HG03442 (cell line): ENCODE measurements around the gene ESPN.
"Not testable (repeated sequence)": the region's sequence is repeated elsewhere in the genome, so short reads cannot be mapped to it uniquely, and the experiment has no call there.

Experiments used
- ATAC-seq: cut with Tn5 transposase; IDR thresholded peaks from one replicate; pipeline ENCODE4 v1.9.1; 2021; ENCODE audit warnings: mild to moderate bottlenecking, moderate library complexity; ENCODE audit not compliant: unreplicated experiment

ESPN gene

DNA sequence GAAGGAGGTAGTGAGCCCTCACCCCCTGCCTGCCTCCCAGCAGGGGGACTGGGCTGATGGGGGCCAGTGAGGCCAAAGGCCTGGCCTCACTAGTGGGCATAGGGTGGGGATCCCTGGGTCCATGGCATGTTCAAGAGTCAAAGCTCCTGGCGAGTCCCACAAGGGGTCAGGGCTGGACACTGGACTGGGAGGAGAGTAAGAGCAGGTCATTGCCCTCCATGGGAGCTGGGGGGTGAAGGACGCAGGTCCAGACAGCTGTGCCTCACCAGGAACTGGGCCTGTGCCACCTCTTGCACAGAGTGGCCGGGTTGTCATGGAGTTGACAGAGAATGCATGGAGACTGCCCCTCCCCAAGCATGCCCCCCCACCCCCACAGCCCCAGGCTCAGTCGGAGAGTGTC, 21.4 kb downstream of the ESPN start:
- ATAC-seq: not testable (repeated sequence)

DNA sequence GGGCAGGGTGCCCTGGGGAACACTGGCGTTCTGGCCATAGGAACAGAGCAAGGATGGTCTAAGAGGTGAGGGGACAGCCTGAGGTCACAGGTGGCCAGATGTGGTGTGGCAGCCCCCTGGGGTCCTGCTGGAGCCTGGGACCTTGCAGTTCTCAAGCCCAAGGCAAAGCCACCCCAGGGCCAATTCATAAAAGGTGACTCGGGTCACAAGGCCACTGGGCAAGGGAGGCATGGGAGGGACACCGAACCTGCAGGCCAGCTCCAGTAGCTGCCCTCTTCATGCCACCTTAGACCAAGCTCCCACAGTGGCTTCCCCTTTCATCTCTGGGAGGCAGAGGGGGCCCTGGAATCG, 22.1 kb downstream of the ESPN start:
- no peak for ATAC-seq

DNA sequence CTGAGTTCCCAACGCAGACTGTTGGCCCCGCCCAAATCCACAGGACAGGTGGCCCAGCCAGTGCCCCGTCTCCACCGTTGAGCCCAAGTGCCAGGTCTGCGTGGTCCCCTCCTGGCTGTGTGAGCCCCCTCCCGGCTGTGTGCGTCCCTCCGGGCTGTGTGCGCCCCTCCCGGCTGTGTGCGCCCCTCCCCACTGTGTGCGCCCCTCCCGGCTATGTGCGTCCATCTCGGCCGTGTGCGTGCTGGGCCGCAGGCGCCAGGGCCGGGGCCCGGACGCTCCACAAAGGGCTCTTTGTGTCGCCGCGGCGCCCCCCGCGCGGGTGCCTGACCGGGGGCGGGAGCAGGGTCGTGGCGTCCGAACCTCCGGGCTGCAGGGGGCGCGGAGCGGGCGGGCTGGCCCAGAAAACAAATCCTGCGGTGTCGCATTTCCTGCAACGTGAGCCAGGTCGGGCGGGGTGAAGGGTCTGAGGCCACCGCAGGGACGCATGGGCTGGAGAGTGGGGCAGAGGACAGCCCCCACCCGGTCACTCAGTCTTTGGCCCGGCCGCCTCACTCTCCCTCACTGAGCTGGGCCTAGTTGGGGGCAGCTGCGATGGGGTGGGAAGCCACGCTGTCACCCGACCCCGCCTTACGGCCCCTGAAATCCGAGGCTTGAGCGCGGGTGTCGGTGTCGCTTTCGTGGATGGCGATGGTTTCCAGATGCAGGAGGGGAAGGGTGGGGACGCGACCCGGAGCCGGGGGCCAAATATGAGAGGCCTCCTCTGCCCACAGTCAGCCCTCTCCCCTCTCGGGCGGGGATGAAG, 22.6 kb downstream of the ESPN start:
- no peak for ATAC-seq

DNA sequence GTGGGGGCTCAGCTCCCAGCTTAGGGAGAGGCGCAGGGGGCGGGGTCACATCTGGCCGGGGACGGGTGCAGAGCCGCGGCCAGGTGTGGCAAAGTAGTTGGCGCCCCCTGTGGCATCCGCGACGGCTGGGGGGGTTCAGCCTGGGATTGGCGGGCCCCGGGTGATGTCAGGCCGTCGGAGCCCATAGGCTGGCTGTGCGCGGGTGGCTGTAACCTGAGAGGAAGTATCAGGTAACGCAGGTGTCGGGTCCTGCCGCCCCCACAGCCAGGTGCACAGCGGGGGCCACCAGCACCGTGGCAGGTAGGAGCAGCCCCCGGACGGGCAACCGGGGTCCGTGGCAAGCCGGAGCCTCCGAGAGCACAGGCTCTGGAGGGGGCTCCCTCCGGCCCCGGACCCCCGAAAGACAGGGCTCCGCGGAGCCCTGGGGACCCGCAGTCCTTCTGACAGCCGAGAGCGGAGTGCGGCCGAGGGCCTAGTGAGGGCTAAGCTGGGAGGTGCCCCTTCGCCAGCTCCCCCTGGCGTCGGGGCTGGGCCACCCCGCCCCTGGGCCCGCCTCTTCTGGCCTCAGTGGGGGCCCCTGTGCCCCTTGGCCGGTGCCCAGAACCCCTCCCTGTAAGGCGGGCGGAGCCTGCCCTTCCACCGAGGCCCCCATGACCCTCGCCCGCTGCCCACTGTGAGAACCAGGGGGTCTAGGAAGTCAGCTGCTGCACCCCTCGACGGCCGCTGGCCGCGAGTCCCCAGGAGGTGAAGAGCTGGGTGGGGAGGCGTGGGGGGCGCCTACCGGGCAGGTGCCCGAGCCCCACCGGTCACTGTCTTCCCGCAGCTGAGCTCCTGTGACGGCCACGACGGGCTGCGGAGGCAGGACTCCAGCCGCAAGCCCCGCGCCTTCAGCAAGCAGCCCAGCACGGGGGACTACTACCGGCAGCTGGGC, 23.5 kb downstream of the ESPN start:
- no peak for ATAC-seq

DNA sequence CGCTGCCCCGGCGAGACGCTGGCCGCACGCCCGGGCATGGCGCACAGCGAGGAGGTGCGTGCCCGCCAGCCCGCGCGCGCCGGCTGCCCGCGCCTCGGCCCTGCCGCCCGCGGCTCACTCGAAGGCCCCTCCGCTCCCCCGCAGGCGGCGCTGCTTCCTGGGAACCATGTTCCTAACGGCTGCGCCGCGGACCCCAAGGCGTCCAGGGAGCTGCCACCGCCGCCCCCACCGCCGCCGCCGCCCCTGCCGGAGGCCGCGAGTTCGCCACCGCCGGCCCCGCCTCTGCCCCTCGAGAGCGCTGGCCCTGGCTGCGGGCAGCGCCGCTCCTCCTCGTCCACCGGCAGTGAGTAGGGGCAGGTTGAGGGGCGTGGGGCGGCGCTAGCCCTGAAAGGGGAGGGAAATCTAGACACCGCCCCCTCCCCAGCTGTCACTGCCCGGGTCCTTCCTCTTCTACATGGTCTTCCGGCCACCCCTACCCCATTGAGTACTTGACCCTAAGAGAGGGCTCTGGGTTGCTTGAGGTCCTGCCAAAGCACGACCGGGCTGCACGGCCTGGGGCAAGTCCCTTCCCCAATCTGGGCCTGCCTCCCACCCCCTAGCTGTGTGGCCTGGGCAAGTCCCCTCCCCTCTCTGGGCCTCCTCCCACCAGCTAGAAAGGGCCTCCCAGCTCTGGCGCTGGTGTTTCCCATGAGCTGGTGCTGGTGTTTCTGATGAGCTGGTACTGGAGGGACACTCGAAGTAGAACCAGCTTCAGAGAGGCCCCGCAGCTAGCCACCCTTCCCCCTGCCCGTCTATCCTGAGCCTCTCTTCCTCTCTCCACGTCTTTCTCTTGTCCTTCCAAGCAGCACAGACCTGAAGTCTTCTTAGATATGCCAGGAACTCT, 24.4 kb downstream of the ESPN start:
- ATAC-seq: no peak

DNA sequence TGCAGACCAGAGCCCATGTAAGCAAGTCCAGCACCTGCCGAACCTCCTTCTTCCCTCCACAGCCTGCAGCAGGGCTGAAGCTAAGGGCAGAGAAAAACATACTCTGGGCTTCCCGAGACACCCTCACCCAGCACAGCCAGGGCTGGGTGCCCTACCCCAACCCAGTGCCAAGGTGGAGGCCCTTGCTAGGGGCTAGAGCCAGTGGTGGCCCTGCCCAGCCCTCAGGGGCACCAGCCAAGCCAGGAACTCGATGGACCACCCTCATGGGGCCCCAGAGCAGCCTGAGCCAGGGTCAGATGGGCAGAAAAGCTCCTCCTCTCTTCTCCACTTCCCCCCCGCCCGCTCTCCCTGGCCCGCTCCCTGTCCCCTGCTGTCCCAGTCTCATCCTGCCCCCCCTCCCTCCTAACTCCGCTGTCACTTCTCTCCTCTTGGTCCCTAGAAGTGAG, 25.5 kb downstream of the ESPN start:
- no peak for ATAC-seq

DNA sequence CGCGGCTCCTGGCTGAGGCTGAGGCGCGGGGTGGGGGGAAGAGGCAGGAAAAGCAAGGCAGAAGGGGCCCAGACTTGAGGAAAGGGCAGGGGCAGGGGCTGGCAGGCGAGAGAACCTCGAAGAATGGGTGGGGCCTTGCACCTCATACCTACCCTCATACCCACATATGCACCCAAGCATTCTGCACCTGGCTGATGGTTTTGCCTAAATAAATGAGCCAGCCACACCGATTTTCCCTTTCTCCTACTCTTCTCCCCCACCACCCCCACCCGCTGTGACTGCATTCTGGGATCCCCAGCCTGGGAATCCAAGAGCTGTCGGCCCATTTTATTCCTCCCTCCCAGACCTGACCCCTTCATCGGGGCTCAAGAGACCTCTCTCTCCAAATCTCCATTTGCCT, 25.9 kb downstream of the ESPN start:
- ATAC-seq: not testable (repeated sequence)

DNA sequence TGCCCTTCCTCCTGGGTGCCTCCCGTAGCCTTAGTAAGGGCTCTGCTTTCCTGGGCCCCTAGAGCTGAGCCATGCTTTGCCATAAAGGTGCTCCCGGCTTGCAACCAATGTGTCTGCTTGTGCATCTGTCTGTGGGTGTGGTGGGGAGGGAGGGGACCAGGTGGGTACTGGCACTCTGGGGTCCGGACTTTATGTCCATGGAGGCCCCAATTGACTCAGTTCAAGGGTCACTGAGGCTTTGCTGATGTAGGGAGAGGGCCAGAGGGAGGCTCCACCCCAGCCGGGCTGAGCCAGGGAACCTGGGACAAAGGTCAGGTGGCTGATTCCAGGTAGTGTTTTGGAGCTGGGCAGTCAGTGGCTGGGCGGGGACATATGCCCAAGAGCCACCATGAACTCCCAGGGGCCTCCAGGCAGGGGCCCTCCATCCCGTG, 26.4 kb downstream of the ESPN start:
- no peak for ATAC-seq

DNA sequence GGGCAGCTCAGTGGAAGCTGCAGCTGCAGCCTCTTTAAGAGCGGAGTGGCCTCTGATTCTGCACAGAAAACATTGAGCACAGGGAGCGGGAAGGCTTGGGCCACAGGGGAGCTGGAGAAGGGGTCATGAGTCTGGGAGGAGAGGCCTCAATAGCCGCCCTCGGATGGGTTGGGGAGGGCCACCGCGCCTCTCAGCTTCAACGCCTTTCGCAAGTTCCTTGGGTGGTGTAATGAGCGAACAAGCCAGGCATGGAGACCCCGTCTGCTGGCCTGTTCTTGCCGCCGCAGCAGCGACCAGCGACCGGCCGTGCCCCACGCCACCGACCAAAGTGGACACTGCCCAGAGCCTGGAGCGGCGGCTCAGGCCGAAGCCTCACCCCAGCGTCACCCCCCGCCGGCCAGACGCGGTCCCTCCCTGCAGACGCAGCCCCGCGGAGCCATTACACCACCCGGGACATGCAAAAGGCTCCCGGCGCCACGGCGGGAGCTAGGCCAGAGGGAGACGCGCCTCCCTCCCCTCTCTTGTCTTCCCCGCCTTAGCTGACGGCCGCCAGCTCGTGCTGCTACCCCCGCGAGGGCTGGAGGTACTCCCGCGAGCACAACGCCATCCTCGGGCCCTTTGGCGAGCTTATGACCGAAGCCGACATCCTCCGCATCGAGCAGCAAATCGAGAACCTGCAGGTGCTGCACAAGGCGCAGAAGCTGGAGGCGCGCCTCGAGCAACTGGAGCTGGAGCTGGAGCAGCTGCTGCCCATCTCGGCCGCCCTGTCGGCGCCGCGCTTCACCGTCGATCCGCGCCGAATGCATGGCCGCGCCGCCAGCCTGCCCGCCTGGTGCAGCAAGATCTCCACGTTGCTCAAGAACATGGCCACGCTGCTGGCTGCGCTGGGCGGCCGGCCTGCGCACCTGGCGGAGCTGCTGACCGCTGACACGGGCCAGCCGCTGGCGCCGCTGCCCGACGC, 29.6 kb downstream of the ESPN start:
- ATAC-seq: not testable (repeated sequence)

DNA sequence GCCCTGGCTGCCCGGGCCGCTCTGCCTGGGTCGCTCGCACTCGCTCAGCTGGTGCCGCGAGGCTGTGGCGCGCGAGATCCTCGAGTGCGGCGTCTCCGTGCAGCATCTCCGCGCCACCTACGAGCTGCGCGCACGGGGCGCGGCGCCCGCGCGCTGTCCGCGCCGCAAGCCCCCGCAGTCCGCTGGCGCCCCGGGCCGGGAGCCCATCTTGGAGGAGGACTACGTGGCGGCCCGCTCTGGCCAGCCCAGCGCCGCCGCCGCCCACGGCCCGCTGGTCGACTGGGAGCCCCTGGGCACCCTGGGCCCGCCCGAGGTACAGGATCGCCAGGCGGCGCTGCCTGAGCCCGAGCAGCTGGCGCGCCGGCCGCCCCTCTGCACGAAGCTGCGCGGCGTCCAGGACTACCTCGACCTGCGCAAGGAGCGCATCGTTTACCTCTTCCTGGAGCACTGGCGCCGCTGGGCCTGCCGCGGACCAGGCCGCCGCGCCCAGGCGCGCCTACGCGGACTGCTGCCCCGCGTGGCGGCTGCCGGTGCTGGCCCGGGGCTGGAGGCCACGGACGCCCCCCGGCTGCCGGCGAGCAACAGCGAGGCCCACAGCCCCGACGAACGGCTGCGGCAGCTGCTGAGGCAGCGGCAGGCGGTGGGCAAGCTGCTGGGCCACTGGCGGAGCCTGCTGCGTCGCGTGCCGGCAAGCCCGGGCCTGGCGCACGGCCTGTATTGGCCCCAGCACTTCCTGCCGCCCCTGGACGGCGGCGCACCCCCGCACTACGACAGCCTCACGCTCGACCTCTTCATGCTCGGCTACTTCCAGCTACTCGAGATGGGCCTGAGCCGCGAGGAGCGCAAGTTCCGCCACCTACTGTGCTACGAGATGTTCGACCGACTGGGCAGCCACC, 30.5 kb downstream of the ESPN start:
- no peak for ATAC-seq

DNA sequence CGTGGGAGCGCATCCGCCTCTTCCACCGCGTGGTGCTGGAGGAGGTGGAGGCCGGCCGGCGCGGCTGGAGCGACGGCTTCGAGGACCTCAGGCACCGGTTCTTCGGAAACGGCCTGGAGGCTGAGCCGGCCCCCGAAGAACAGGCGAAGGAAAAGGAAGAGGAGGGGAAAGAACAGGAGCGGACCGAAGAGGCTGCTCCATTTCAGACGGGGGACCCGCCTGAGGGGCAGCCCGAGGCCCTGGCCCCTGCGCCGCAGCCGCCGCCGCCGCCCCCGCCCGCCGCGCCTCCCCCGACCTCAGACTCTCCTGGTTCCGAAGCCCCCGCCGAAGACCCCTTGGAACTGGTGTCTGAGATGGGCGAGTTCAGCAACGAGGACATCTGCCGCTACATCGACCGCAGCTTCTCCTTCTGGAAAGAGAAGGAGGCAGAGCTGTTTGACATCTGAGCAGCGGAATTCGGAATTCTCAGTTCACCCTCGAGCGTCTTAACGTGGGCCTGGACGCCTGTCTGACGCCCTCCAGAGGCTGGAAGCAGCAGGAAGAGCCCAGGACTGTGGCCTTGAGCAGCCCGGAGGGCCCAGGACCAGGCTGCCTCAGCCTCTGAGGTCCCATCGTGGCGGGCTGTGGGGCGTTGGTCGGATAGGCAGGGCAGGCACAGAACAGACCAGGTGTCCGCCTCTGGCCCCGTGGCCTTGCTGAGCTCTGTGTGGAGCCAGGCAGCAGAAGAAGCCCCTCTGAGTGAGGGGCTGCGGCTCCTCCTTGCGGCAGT, 31.4 kb downstream of the ESPN start:
- ATAC-seq: not testable (repeated sequence)

DNA sequence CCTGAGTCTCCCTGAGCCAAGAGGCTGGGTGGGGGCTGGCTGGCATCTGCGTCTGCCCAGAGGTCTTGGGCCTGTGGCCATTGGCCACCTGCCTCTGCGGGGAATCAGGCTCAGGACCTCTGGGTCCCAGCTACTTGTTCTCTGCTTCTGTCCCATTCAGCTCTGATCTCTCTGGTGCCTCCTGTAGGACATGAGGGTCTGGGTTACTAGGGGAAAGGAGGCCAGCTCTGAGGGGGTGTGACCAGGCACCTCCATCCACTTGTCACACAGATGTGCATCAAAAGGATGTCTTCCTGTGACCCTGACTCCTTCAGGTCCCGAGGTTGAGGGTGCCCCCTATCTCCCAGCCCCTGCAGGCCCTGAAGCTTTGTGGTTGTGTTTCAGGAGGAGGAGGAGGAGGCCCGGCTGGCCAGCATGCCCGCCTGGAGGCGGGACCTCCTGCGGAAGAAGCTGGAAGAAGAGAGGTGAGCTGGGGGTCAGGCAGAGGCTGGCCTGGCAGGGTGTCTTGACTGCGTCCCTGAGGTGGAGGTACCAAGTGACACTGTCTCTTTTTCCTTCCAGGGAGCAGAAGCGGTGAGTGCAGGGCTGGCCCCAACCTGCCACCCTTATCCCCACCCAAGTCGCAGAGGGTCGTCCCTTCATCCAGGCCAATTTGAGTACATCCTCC, 32.4 kb downstream of the ESPN start:
- no peak for ATAC-seq

DNA sequence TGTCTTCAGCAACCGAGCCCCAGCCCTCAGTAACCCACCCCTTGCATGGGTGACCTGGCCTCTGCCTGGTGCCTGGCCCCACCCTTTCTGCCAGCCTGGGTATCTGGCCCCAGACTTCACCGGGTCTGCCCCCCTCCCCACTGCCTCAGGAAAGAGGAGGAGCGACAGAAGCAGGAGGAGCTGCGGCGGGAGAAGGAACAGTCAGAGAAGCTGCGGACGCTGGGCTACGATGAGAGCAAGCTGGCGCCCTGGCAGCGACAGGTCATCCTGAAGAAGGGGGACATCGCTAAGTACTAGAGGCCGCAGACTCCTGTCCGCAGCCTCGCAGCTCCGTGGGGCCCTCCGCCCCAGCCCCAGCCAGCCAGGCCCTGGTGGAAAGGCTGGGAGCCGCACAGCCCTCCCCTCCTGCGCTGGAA, 35.3 kb downstream of the ESPN start:
- ATAC-seq: no peak

DNA sequence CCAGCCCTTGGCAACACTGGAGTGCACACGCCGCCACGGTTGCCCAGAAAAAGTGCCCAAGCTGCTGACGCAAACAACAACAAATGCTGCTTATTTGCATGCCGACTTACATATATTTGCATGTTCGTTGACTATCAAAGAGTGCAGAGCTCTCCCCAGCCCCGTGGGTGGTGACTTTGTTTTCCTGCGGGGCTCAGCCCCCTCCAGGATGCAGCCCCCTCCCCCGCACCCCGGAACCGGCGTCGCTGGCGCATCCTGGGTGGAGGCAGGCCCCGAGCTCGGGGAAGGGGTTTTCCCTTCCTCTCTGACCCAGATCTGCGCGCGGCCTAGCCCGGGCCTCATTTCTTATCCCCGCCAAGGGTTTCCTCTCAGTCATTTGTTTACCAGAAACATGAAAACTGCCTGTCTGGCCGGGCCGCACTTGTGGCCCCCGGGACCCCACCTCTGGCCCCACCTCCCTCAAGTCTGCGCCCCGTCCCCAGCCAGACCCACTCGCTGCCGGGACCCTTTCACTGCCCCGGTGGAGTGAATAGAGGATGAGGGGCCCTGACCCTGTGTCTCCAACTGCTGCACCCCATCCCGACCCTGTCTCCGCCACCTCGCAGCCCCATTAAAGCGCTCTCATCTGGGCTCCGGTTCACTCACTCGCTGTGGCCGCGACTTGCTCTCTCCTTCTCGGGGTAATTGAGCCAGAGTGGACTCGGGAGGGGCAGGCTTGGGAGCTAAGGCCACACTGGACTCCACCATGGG, 35.9 kb downstream of the ESPN start:
- ATAC-seq: no peak

DNA sequence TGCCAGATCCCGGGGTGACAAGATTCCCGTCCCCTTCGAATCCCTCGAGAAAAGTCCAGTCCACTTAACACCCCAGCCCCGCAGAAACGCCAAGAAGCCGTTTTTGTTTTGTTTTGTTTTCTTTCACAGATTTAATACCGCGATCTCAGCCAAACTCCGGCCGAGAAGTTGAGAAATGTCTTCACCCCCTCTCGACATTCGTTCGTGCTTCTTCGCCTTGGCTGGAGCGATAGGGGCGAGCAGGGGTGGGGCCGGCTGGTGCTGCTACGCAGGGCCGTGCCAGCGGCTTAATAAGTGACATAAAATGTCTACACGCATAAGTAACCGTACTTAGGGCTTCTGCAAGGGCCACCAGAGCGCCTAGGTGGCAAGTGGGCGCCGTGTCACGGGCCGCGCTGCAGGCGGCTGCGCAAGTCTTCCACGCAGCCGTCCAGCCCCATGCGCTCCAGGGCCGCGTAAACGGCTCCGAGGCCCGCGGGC, 36.5 kb downstream of the ESPN start:
- ATAC-seq: no peak

DNA sequence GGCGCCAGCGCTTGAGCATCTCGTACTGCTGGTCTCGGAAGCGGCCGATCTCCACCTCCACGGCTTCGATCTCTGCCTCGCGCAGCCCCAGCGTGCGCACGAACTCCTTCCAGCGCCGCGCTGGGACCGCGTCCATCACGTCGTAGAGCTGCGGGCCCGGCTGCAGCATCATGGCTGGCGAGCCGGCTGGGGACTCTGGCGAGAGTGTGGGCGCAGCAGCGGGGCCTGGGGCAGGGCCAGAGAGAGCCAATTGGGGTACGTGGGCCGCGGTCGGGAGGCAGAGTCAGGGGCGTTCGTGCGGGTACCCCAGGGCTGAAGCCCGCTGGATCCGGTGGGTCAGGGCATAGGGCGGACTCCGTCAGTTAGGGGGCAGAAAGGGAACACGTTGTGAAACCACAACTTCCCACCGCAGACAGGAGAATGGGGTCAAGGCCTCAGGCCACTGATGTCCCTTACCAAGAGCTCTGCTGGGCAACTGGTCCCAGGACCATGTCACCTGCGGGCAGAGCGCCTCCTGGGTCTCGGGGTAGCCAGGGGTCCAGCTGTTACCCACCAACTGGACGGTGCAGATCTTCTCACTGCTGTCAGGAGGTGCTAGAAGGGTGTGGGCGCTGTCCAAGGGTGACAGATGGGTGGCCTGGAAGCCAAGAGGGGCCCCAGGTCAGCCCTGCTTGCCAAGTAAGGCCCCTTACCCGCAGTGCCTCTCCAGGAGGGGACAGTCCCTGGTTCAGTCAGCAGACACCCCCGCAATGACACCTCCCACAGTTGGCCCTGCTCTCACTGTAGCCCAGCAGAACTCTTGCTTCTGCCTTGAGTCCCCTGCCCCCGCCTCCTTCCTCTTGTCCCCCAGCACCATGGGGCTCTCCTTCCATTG, 37.2 kb downstream of the ESPN start:
- ATAC-seq: no peak
